Stimulated activated naive B cell treated with anti-CD40 and anti-IgM and Interleukin-4, amounts not matched to agents 10 μg/mL and 1 μg/mL and 100 μg/mL, for 72 hours (primary cell): ENCODE data around the gene USP20.
"Not testable (repeated sequence)": the region's sequence is repeated elsewhere in the genome, so short reads cannot be mapped to it uniquely, and the experiment has no call there.

ENCODE experiments used
- ATAC-seq, 2 donors: fragments of 150-1000 bp; cut with Tn5 transposase; replicated peaks; 2 replicates each; pipeline ENCODE4 v1.10.0; 2021; ENCODE audit warnings: moderate library complexity in 1 of 2
- DNase-seq: peaks from one replicate; pipeline ENCODE4 v3.0.0; 2021
- H3K27ac Mint-ChIP-seq: one replicate; pipeline ENCODE4 v1.8.0; 2022; ENCODE audit warnings: mild to moderate bottlenecking, mixed read lengths
- H3K27me3 Mint-ChIP-seq, 2 donors: one replicate each; pipeline ENCODE4 v1.8.0; 2022; ENCODE audit warnings: mixed read lengths in 2 of 2
- H3K36me3 Mint-ChIP-seq, 2 donors: one replicate each; pipeline ENCODE4 v1.8.0; 2022; ENCODE audit warnings: mixed read lengths in 2 of 2, mild to moderate bottlenecking in 1 of 2
- H3K4me1 Mint-ChIP-seq, 2 donors: one replicate each; pipeline ENCODE4 v1.8.0; 2022; ENCODE audit warnings: mixed read lengths in 2 of 2, mild to moderate bottlenecking in 1 of 2
- H3K4me3 Mint-ChIP-seq, 2 donors: one replicate each; pipeline ENCODE4 v1.8.0; 2022; ENCODE audit warnings: mild to moderate bottlenecking in 2 of 2, mixed read lengths in 2 of 2, moderate library complexity in 1 of 2
- H3K9me3 Mint-ChIP-seq, 2 donors: one replicate each; pipeline ENCODE4 v1.8.0; 2022; ENCODE audit warnings: mixed read lengths in 2 of 2, mild to moderate bottlenecking in 1 of 2

USP20 gene

GRCh38 chr9:129890718-129891299 is 55.6 kb downstream of the USP20 start:
- peaks cover 58 to 81% of the 10 kb centered on the region in 2 donors for H3K36me3 Mint-ChIP-seq
- H3K4me3 Mint-ChIP-seq: peak overlapping the region; percentile 52 to 91
- not testable (repeated sequence) for ATAC-seq, H3K9me3 Mint-ChIP-seq, H3K27me3 Mint-ChIP-seq, DNase-seq
- peak overlapping the region; percentile 99 for H3K27ac Mint-ChIP-seq
- peaks cover 58 to 88% of the 10 kb centered on the region in 2 donors for H3K4me1 Mint-ChIP-seq

GRCh38 chr9:129891569-129891968 is 56.3 kb downstream of the USP20 start:
- Mint-ChIP-seq H3K27me3 (no peaks in the 10 kb centered on the region), H3K4me3 (peak overlapping the region; percentile 18 to 91), H3K9me3 (peaks cover 6 to 10% of the 10 kb centered on the region in 2 donors), H3K36me3 (peaks cover 65 to 84% of the 10 kb centered on the region in 2 donors), H3K27ac (peak overlapping the region; percentile 99), H3K4me1 (peaks cover 60 to 88% of the 10 kb centered on the region in 2 donors)
- no peak for DNase-seq
- ATAC-seq: no peak

- ATAC-seq: no peak
- H3K27ac Mint-ChIP-seq: peak overlapping the region; percentile 81
- no peak for DNase-seq
- H3K4me3 Mint-ChIP-seq: peak overlapping the region; percentile 32 to 37
- peaks cover 73 to 88% of the 10 kb centered on the region in 2 donors for H3K36me3 Mint-ChIP-seq
- H3K9me3 Mint-ChIP-seq: peaks cover 6 to 10% of the 10 kb centered on the region in 2 donors
- H3K4me1 Mint-ChIP-seq: peaks cover 48 to 86% of the 10 kb centered on the region in 2 donors
- no peaks in the 10 kb centered on the region for H3K27me3 Mint-ChIP-seq
Observed at GRCh38 chr9:129894120-129894823, 59.0 kb downstream of the USP20 start.

GRCh38 chr9:129895376-129896268 is 60.4 kb downstream of the USP20 start:
- Mint-ChIP-seq H3K36me3 (peaks cover 75 to 88% of the 10 kb centered on the region in 2 donors), H3K4me1 (peaks cover 47 to 86% of the 10 kb centered on the region in 2 donors), H3K27me3 (no peaks in the 10 kb centered on the region), H3K9me3 (peaks cover 0 to 4% of the 10 kb centered on the region in 2 donors), H3K27ac (peak overlapping the region; percentile 87), H3K4me3 (peak overlapping the region; percentile 34 to 38)
- DNase-seq (no peak), ATAC-seq (no peak)

GRCh38 chr9:129897263-129897662 is 62.0 kb downstream of the USP20 start:
- DNase-seq (no peak), ATAC-seq (no peak)
- peaks cover 47 to 86% of the 10 kb centered on the region in 2 donors for H3K4me1 Mint-ChIP-seq
- peaks cover 76 to 88% of the 10 kb centered on the region in 2 donors for H3K36me3 Mint-ChIP-seq
- peak overlapping the region; percentile 21 to 53 for H3K4me3 Mint-ChIP-seq
- no peaks in the 10 kb centered on the region for H3K27me3 Mint-ChIP-seq
- H3K9me3 Mint-ChIP-seq: peaks cover 0 to 4% of the 10 kb centered on the region in 2 donors
- peak overlapping the region; percentile 98 for H3K27ac Mint-ChIP-seq

- H3K4me3 Mint-ChIP-seq: peak overlapping the region in 1 of 2 donors; percentile 56
- peak overlapping the region; percentile 98 for H3K27ac Mint-ChIP-seq
- H3K36me3 Mint-ChIP-seq: peaks cover 80 to 91% of the 10 kb centered on the region in 2 donors
- ATAC-seq (no peak), DNase-seq (no peak)
- no peaks in the 10 kb centered on the region for H3K27me3 Mint-ChIP-seq
- H3K9me3 Mint-ChIP-seq: peaks cover 0 to 4% of the 10 kb centered on the region in 2 donors
- peaks cover 44 to 87% of the 10 kb centered on the region in 2 donors for H3K4me1 Mint-ChIP-seq
Observed at GRCh38 chr9:129898185-129898584, 62.9 kb downstream of the USP20 start.

GRCh38 chr9:129899620-129900019 is 64.4 kb downstream of the USP20 start:
- peaks cover 51 to 88% of the 10 kb centered on the region in 2 donors for H3K4me1 Mint-ChIP-seq
- DNase-seq: no peak
- peak overlapping the region; percentile 69 to 74 for H3K4me3 Mint-ChIP-seq
- peak overlapping the region; percentile 98 for H3K27ac Mint-ChIP-seq
- H3K9me3 Mint-ChIP-seq: peaks cover 0 to 4% of the 10 kb centered on the region in 2 donors
- no peak for ATAC-seq
- no peaks in the 10 kb centered on the region for H3K27me3 Mint-ChIP-seq
- H3K36me3 Mint-ChIP-seq: peaks cover 80 to 93% of the 10 kb centered on the region in 2 donors

GRCh38 chr9:129900263-129901027 is 65.2 kb downstream of the USP20 start:
- ATAC-seq (peak; percentile 97 to 98), DNase-seq (peak; percentile 68)
- peaks cover 0 to 4% of the 10 kb centered on the region in 2 donors for H3K9me3 Mint-ChIP-seq
- H3K27me3 Mint-ChIP-seq: no peaks in the 10 kb centered on the region
- peaks cover 54 to 90% of the 10 kb centered on the region in 2 donors for H3K4me1 Mint-ChIP-seq
- peaks cover 80 to 93% of the 10 kb centered on the region in 2 donors for H3K36me3 Mint-ChIP-seq
- peak overlapping the region; percentile 25 to 71 for H3K4me3 Mint-ChIP-seq
- H3K27ac Mint-ChIP-seq: peak overlapping the region; percentile 98

- no peak for ATAC-seq
- peak overlapping the region; percentile 98 for H3K27ac Mint-ChIP-seq
- peak overlapping the region in 1 of 2 donors; percentile 31 for H3K4me3 Mint-ChIP-seq
- peaks cover 77 to 93% of the 10 kb centered on the region in 2 donors for H3K36me3 Mint-ChIP-seq
- no peak for DNase-seq
- peaks cover 0 to 1% of the 10 kb centered on the region in 2 donors for H3K9me3 Mint-ChIP-seq
- H3K4me1 Mint-ChIP-seq: peaks cover 47 to 81% of the 10 kb centered on the region in 2 donors
- H3K27me3 Mint-ChIP-seq: no peaks in the 10 kb centered on the region
Observed at GRCh38 chr9:129901993-129902739, 66.9 kb downstream of the USP20 start.

- peak overlapping the region; percentile 65 for H3K27ac Mint-ChIP-seq
Observed at GRCh38 chr9:129902740-129903134, 67.5 kb downstream of the USP20 start.

GRCh38 chr9:129904734-129905133 is 69.5 kb downstream of the USP20 start:
- Mint-ChIP-seq H3K9me3 (no peaks in the 10 kb centered on the region), H3K4me1 (peaks cover 34 to 64% of the 10 kb centered on the region in 2 donors), H3K27ac (no peak overlapping the region), H3K36me3 (peaks cover 72 to 88% of the 10 kb centered on the region in 2 donors), H3K27me3 (no peaks in the 10 kb centered on the region), H3K4me3 (peak overlapping the region in 1 of 2 donors; percentile 11)
- DNase-seq (no peak), ATAC-seq (no peak)

More at GRCh38 chr9:129902740-129903134, 67.5 kb downstream of the USP20 start:
- DNase-seq: no peak
- no peak for ATAC-seq
- no peaks in the 10 kb centered on the region for H3K27me3 Mint-ChIP-seq
- peak overlapping the region in 1 of 2 donors; percentile 6 for H3K4me3 Mint-ChIP-seq
- peaks cover 45 to 79% of the 10 kb centered on the region in 2 donors for H3K4me1 Mint-ChIP-seq
- peaks cover 78 to 93% of the 10 kb centered on the region in 2 donors for H3K36me3 Mint-ChIP-seq
- H3K9me3 Mint-ChIP-seq: peaks cover 0 to 1% of the 10 kb centered on the region in 2 donors

- DNase-seq (no peak), ATAC-seq (no peak)
- Mint-ChIP-seq H3K36me3 (peaks cover 63 to 85% of the 10 kb centered on the region in 2 donors), H3K27ac (peak overlapping the region; percentile 84), H3K4me1 (peaks cover 32 to 58% of the 10 kb centered on the region in 2 donors), H3K4me3 (no peak overlapping the region), H3K27me3 (no peaks in the 10 kb centered on the region), H3K9me3 (no peaks in the 10 kb centered on the region)
Observed at GRCh38 chr9:129906298-129906697, 71.0 kb downstream of the USP20 start.

GRCh38 chr9:129907201-129907600 is 71.9 kb downstream of the USP20 start:
- H3K27me3 Mint-ChIP-seq: no peaks in the 10 kb centered on the region
- H3K4me3 Mint-ChIP-seq: peak overlapping the region in 1 of 2 donors; percentile 40
- H3K4me1 Mint-ChIP-seq: peaks cover 25 to 58% of the 10 kb centered on the region in 2 donors
- H3K27ac Mint-ChIP-seq: peak overlapping the region; percentile 81
- H3K36me3 Mint-ChIP-seq: peaks cover 58 to 83% of the 10 kb centered on the region in 2 donors
- H3K9me3 Mint-ChIP-seq: no peaks in the 10 kb centered on the region
- DNase-seq: no peak
- no peak for ATAC-seq
